ENCODE measurements around the gene SCN5A. TPM values are rescaled to one million over a fixed set of nuclear protein-coding genes. Genes with fewer than 3 reads are reported as not detected.

The SCN5A gene
- total and polyA plus RNA-seq, 2 experiments from 2014 or later = not detected

DNA sequence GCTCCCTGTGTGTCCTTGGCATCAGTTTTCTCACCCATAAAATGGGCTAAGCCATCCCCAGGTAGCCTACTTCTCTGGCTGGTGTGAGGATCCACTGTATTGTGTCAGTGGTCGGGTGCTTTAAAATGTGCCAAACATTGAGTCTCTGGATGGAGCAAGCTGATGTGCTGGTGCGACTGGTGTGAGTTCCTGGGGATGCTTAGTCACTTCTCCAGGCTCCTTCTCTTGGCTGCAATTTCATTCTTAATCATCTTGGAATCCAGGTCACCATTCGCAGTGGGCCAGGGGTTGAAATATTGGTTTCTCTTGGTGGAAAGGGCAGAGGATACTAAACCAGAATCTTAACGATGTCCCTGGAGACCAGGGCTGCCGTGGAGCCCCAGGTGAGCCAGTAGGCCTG, 29.3 kb downstream of the SCN5A start:
- peaks cover 9% of the 10 kb centered on the region; the same call in 1 of the 2 replicates for H3K27me3 ChIP-seq (replicated peaks; ENCODE audit: insufficient read depth)
- no peaks in the 10 kb centered on the region for H3K9me2 ChIP-seq (ENCODE audit: insufficient read depth)
- no peaks in the 10 kb centered on the region for H3K4me1 ChIP-seq (ENCODE audit: insufficient read depth)
- no peaks in the 10 kb centered on the region for H3K79me2 ChIP-seq (ENCODE audit: insufficient read depth)
- H3K9me3 ChIP-seq (ENCODE audit: low read depth) = no peaks in the 10 kb centered on the region
- H3K4me3 ChIP-seq = no peak overlapping the region
- WGBS, 2 experiments (ENCODE audit: low coverage in 1 of 2, low lambda C conversion rate in 2 of 2, missing lambda C conversion rate in 2 of 2) = 28 to 30% methylated on average over 5 of the region's 5 CpGs
- in situ Hi-C loops (cut with MboI) = no loop called here
- H3K36me3 ChIP-seq (ENCODE audit: low read depth) = no peaks in the 10 kb centered on the region
- peak; percentile 45 for DNase-seq
- no peak overlapping the region for H2AFZ ChIP-seq
- no peaks in the 10 kb centered on the region for H3F3A ChIP-seq (ENCODE audit: insufficient read depth)
- H4K20me1 ChIP-seq (ENCODE audit: insufficient read depth) = no peaks in the 10 kb centered on the region
- H3K9ac ChIP-seq = no peak overlapping the region
- TF ChIP-seq EZH2 (IDR thresholded peaks at IDR 0.05; ENCODE audit: insufficient read depth, poor library complexity, severe bottlenecking) = no peak
- no peak for TF ChIP-seq EZH2phosphoT487 (IDR thresholded peaks at IDR 0.05; ENCODE audit: insufficient read depth, low read depth)
- H3K4me2 ChIP-seq (ENCODE audit: unreplicated experiment) = no peak overlapping the region
- H3K27ac ChIP-seq = no peak overlapping the region

GRCh38 chr3:38618343-38618742, 31.1 kb downstream of the SCN5A start:
- Histone ChIP-seq H4K20me1 (ENCODE audit: insufficient read depth) (no peaks in the 10 kb centered on the region), H3K9me3 (ENCODE audit: low read depth) (no peaks in the 10 kb centered on the region), H3K9me2 (ENCODE audit: insufficient read depth) (no peaks in the 10 kb centered on the region), H3K9ac (no peak overlapping the region), H3K4me2 (ENCODE audit: unreplicated experiment) (no peak overlapping the region), H3K27me3 (replicated peaks; ENCODE audit: insufficient read depth) (no peaks in the 10 kb centered on the region; the same call in none of the 2 replicates), H3K4me3 (no peak overlapping the region), H3K4me1 (ENCODE audit: insufficient read depth) (no peaks in the 10 kb centered on the region), H3F3A (ENCODE audit: insufficient read depth) (no peaks in the 10 kb centered on the region), H3K27ac (no peak overlapping the region), H3K79me2 (ENCODE audit: insufficient read depth) (no peaks in the 10 kb centered on the region), H3K36me3 (ENCODE audit: low read depth) (no peaks in the 10 kb centered on the region), H2AFZ (no peak overlapping the region)
- in situ Hi-C loops (cut with MboI) = no loop called here
- WGBS, 2 experiments (ENCODE audit: low coverage in 1 of 2, low lambda C conversion rate in 2 of 2, missing lambda C conversion rate in 2 of 2) = 87 to 92% methylated on average over 5 of the region's 5 CpGs
- TF ChIP-seq EZH2phosphoT487 (IDR thresholded peaks at IDR 0.05; ENCODE audit: insufficient read depth, low read depth) (no peak), EZH2 (IDR thresholded peaks at IDR 0.05; ENCODE audit: insufficient read depth, poor library complexity, severe bottlenecking) (no peak)
- DNase-seq = no peak

GRCh38 chr3:38617586-38617985, 31.9 kb downstream of the SCN5A start:
- Histone ChIP-seq H3K27me3 (replicated peaks; ENCODE audit: insufficient read depth) (no peaks in the 10 kb centered on the region; the same call in none of the 2 replicates), H3K9ac (no peak overlapping the region), H3K4me3 (no peak overlapping the region), H3K36me3 (ENCODE audit: low read depth) (no peaks in the 10 kb centered on the region), H4K20me1 (ENCODE audit: insufficient read depth) (no peaks in the 10 kb centered on the region), H3K9me2 (ENCODE audit: insufficient read depth) (no peaks in the 10 kb centered on the region), H3K4me2 (ENCODE audit: unreplicated experiment) (no peak overlapping the region), H3K9me3 (ENCODE audit: low read depth) (no peaks in the 10 kb centered on the region), H2AFZ (no peak overlapping the region), H3F3A (ENCODE audit: insufficient read depth) (no peaks in the 10 kb centered on the region), H3K27ac (no peak overlapping the region), H3K4me1 (ENCODE audit: insufficient read depth) (no peaks in the 10 kb centered on the region), H3K79me2 (ENCODE audit: insufficient read depth) (no peaks in the 10 kb centered on the region)
- TF ChIP-seq EZH2phosphoT487 (IDR thresholded peaks at IDR 0.05; ENCODE audit: insufficient read depth, low read depth) = no peak
- TF ChIP-seq EZH2 (IDR thresholded peaks at IDR 0.05; ENCODE audit: insufficient read depth, poor library complexity, severe bottlenecking) = no peak
- WGBS, 2 experiments (ENCODE audit: low coverage in 1 of 2, low lambda C conversion rate in 2 of 2, missing lambda C conversion rate in 2 of 2) = 0 to 29% methylated on average over 4 to 5 of the region's 5 CpGs
- in situ Hi-C loops (cut with MboI) = no loop called here
- no peak for DNase-seq

DNA sequence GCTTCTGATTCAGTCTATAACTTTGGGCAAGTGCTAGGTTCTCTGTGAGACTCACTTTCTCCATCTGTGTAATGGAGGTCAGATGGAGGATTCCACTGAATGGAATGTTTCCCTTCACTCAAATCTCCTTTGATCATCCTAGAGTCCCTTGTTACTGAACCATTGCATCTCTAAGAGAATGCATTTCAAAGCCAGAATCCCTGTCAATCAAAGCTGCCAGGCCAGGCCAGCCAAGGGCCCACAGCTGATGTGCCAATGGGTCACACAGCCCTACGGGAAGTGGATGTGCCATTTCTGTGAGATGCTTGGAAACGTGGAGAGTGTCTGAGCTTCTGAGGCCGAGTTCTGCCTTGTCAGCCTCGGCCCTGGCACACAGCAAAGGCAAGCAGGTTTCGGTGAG, 32.4 kb downstream of the SCN5A start:
- no peak overlapping the region for H2AFZ ChIP-seq
- H3K4me3 ChIP-seq = no peak overlapping the region
- 44 to 49% methylated on average over 5 of the region's 5 CpGs for WGBS, 2 experiments (ENCODE audit: low coverage in 1 of 2, low lambda C conversion rate in 2 of 2, missing lambda C conversion rate in 2 of 2)
- H3K9me2 ChIP-seq (ENCODE audit: insufficient read depth) = no peaks in the 10 kb centered on the region
- no peaks in the 10 kb centered on the region for H3K79me2 ChIP-seq (ENCODE audit: insufficient read depth)
- no peak overlapping the region for H3K4me2 ChIP-seq (ENCODE audit: unreplicated experiment)
- no peak overlapping the region for H3K9ac ChIP-seq
- TF ChIP-seq EZH2phosphoT487 (IDR thresholded peaks at IDR 0.05; ENCODE audit: insufficient read depth, low read depth) (no peak), EZH2 (IDR thresholded peaks at IDR 0.05; ENCODE audit: insufficient read depth, poor library complexity, severe bottlenecking) (no peak)
- H3K9me3 ChIP-seq (ENCODE audit: low read depth) = no peaks in the 10 kb centered on the region
- no peaks in the 10 kb centered on the region for H3K36me3 ChIP-seq (ENCODE audit: low read depth)
- H4K20me1 ChIP-seq (ENCODE audit: insufficient read depth) = no peaks in the 10 kb centered on the region
- in situ Hi-C loops (cut with MboI) = no loop called here
- no peaks in the 10 kb centered on the region for H3K4me1 ChIP-seq (ENCODE audit: insufficient read depth)
- no peaks in the 10 kb centered on the region; the same call in none of the 2 replicates for H3K27me3 ChIP-seq (replicated peaks; ENCODE audit: insufficient read depth)
- no peaks in the 10 kb centered on the region for H3F3A ChIP-seq (ENCODE audit: insufficient read depth)
- DNase-seq = no peak
- no peak overlapping the region for H3K27ac ChIP-seq

- H3K79me2 ChIP-seq (ENCODE audit: insufficient read depth) = no peaks in the 10 kb centered on the region
- no peak overlapping the region for H3K27ac ChIP-seq
- H3K4me1 ChIP-seq (ENCODE audit: insufficient read depth) = no peaks in the 10 kb centered on the region
- H3K9me2 ChIP-seq (ENCODE audit: insufficient read depth) = no peaks in the 10 kb centered on the region
- H4K20me1 ChIP-seq (ENCODE audit: insufficient read depth) = no peaks in the 10 kb centered on the region
- H3K27me3 ChIP-seq (replicated peaks; ENCODE audit: insufficient read depth) = no peaks in the 10 kb centered on the region; the same call in none of the 2 replicates
- 49 to 73% methylated on average over 2 of the region's 2 CpGs for WGBS, 2 experiments (ENCODE audit: low coverage in 1 of 2, low lambda C conversion rate in 2 of 2, missing lambda C conversion rate in 2 of 2)
- TF ChIP-seq EZH2phosphoT487 (IDR thresholded peaks at IDR 0.05; ENCODE audit: insufficient read depth, low read depth) (no peak), EZH2 (IDR thresholded peaks at IDR 0.05; ENCODE audit: insufficient read depth, poor library complexity, severe bottlenecking) (no peak)
- no peak overlapping the region for H2AFZ ChIP-seq
- H3F3A ChIP-seq (ENCODE audit: insufficient read depth) = no peaks in the 10 kb centered on the region
- no peak overlapping the region for H3K9ac ChIP-seq
- H3K4me2 ChIP-seq (ENCODE audit: unreplicated experiment) = no peak overlapping the region
- in situ Hi-C loops (cut with MboI) = no loop called here
- no peak overlapping the region for H3K4me3 ChIP-seq
- H3K9me3 ChIP-seq (ENCODE audit: low read depth) = no peaks in the 10 kb centered on the region
- DNase-seq = no peak
- no peaks in the 10 kb centered on the region for H3K36me3 ChIP-seq (ENCODE audit: low read depth)
Measured at GRCh38 chr3:38616658-38617057, 32.8 kb downstream of the SCN5A start.

Data from GM23248 (cell line).